HCT116 (cell line): Measurements from ENCODE around the gene SP4.
"Not testable (repeated sequence)": the region's sequence is repeated elsewhere in the genome, so short reads cannot be mapped to it uniquely, and the experiment has no call there.

Experiments
- CTCF ChIP-seq, 3 experiments: fragments of 200-600 bp in 1 of 3; sonication (generic) in 1 of 3; IDR thresholded peaks in 2 of 3; conservative IDR thresholded peaks in 1 of 3; 2 replicates each; pipeline ENCODE4 v1.5.1; 2012 to 2017; ENCODE audit warnings: low read depth in 2 of 3, low read length in 2 of 3, antibody characterized with exemption in 1 of 3, borderline replicate concordance in 1 of 3, control low read depth in 1 of 3, mild to moderate bottlenecking in 1 of 3, mixed read lengths in 1 of 3, mixed run types in 1 of 3, moderate library complexity in 1 of 3; ENCODE audit not compliant: insufficient read depth in 1 of 3
- EZH2 ChIP-seq: fragments of 200-600 bp; sonication (generic); IDR thresholded peaks from 2 replicates; pipeline ENCODE4 v1.6.1; 2017; ENCODE audit warnings: antibody characterized with exemption, mixed run types
- EZH2phosphoT487 ChIP-seq: fragments of 200-600 bp; IDR thresholded peaks from 2 replicates; pipeline ENCODE4 v1.6.1; 2018; ENCODE audit warnings: antibody characterized with exemption, borderline replicate concordance
- FOSL1 ChIP-seq: IDR thresholded peaks from 2 replicates; pipeline ENCODE4 v1.6.1; 2012; ENCODE audit warnings: low read depth
- MAX ChIP-seq: IDR thresholded peaks from 2 replicates; pipeline ENCODE4 v1.6.1; 2012
- POLR2A ChIP-seq: IDR thresholded peaks from 2 replicates; pipeline ENCODE4 v1.7.0; 2011; ENCODE audit warnings: borderline replicate concordance; ENCODE audit not compliant: insufficient read depth, insufficient read length; ENCODE audit errors: extremely low read depth
- POLR2AphosphoS5 ChIP-seq: IDR thresholded peaks from 2 replicates; pipeline ENCODE4 v1.6.1; 2011; ENCODE audit warnings: mild to moderate bottlenecking, low read depth, low read length, moderate library complexity
- RAD21 ChIP-seq: IDR thresholded peaks from 2 replicates; pipeline ENCODE4 v1.6.1; 2012; ENCODE audit warnings: low read depth, mild to moderate bottlenecking
- SIN3A ChIP-seq: IDR thresholded peaks from 2 replicates; pipeline ENCODE4 v1.6.1; 2012; ENCODE audit warnings: low read depth
- SP1 ChIP-seq: IDR thresholded peaks from 2 replicates; pipeline ENCODE4 v1.6.1; 2012; ENCODE audit warnings: low read depth
- SRF ChIP-seq: IDR thresholded peaks from 2 replicates; pipeline ENCODE4 v1.6.1; 2012; ENCODE audit warnings: low read depth
- ZFX ChIP-seq: fragments of 450-650 bp; IDR thresholded peaks from 2 replicates; pipeline ENCODE4 v1.6.1; 2017
- ZNF274 ChIP-seq: fragments of 200-500 bp; sonication (Bioruptor generic); IDR thresholded peaks from 2 replicates; pipeline ENCODE4 v1.6.1; 2014; ENCODE audit warnings: mild to moderate bottlenecking, low read depth, low read length, inconsistent platforms
- TF ChIP-seq, protein P1 (sequence below): IDR thresholded peaks from 2 replicates; pipeline ENCODE4 v1.6.1; 2012; ENCODE audit warnings: low read depth

GRCh38 chr7:21532485-21532884 lies 104.6 kb downstream of the SP4 start:
- TF ChIP-seq ZNF274; CTCF (IDR thresholded peaks at IDR 0.05 in 2 of 3, conservative IDR thresholded peaks at IDR 0.05 in 1 of 3; ENCODE audit: borderline replicate concordance in 1 of 3, insufficient read depth in 1 of 3, low read depth in 2 of 3, low read length in 2 of 3); EZH2; POLR2AphosphoS5; SIN3A; MAX; FOSL1; SRF; ZFX; RAD21; POLR2A; EZH2phosphoT487; SP1: not testable (repeated sequence)
- TF ChIP-seq, protein P1, sequence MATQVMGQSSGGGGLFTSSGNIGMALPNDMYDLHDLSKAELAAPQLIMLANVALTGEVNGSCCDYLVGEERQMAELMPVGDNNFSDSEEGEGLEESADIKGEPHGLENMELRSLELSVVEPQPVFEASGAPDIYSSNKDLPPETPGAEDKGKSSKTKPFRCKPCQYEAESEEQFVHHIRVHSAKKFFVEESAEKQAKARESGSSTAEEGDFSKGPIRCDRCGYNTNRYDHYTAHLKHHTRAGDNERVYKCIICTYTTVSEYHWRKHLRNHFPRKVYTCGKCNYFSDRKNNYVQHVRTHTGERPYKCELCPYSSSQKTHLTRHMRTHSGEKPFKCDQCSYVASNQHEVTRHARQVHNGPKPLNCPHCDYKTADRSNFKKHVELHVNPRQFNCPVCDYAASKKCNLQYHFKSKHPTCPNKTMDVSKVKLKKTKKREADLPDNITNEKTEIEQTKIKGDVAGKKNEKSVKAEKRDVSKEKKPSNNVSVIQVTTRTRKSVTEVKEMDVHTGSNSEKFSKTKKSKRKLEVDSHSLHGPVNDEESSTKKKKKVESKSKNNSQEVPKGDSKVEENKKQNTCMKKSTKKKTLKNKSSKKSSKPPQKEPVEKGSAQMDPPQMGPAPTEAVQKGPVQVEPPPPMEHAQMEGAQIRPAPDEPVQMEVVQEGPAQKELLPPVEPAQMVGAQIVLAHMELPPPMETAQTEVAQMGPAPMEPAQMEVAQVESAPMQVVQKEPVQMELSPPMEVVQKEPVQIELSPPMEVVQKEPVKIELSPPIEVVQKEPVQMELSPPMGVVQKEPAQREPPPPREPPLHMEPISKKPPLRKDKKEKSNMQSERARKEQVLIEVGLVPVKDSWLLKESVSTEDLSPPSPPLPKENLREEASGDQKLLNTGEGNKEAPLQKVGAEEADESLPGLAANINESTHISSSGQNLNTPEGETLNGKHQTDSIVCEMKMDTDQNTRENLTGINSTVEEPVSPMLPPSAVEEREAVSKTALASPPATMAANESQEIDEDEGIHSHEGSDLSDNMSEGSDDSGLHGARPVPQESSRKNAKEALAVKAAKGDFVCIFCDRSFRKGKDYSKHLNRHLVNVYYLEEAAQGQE, result not testable (repeated sequence)
